Stimulated activated CD8-positive, alpha-beta memory T cell treated with anti-CD3 and anti-CD28 coated beads, Interleukin-7, amount 100 ng/mL, for 1 hour (primary cell): ENCODE data around the gene ZNF506.
A peak's percentile ranks its signal among the peaks of the same experiment; 100 is the strongest.
"Not testable (repeated sequence)": the region's sequence is repeated elsewhere in the genome, so short reads cannot be mapped to it uniquely, and the experiment has no call there.

Experiments
- DNase-seq, 2 donors: peaks; one replicate each; pipeline ENCODE4 v3.0.0-alpha.2; 2020; ENCODE audit warnings: low read depth in 2 of 2

Gene ZNF506

DNA sequence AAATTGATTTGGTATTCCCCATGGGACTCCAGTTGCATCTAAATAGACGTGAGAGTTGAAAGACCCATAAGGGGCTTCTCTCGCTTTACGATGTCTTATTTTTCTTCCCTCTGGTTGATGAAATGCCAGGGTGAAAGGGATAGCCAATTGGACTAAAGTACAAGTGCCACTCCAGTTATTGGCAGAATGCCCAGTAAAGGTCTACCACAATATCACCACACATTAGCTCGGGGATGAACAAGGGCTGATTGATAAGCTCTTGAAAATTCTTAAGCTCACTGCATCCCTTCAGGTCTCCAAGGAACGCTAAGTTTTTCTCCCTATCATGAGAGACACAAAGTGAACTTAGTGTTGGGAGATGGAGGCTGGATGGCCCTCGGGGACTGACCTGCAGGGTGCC is 39.8 kb downstream of the ZNF506 start:
- not testable (repeated sequence) for DNase-seq

DNA sequence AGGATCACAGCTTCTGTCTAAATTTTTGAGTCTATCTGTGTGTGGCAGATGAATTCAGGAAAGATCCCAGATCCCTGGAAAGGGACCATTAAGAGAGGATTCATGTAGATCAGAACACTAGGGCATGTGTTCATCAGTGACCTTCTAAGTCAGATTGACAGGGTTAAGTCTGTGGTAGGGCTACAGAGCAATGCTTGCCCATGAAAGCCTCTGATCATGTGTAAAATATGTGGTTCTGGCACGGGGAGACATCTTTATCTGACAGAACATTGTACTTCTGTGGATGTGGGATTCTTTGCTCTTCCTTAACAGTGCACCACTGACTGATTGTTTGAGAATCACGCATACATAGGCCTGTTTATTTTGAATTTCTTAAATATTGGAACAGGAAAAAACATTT is 42.9 kb downstream of the ZNF506 start:
- DNase-seq = no peak

DNA sequence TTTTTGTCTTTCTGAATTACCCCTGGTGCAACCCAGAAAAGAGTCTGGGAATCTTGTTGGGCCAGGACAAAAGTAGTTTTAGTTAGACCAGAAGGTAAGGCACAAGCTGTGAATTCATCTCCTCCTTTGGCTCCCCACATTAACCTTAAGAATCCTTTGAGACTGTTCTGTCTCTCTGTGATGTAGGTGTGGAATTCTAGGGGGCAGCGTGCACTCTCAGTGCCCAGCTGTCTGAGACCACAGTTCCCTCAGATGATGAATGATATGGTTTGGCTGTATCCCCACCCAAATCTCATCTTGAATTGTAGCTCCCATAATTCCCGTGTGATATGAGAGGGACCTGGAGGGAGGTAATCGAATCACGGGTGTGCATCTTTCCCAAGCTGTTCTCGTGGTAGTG is 43.9 kb downstream of the ZNF506 start:
- DNase-seq = no peak

DNA sequence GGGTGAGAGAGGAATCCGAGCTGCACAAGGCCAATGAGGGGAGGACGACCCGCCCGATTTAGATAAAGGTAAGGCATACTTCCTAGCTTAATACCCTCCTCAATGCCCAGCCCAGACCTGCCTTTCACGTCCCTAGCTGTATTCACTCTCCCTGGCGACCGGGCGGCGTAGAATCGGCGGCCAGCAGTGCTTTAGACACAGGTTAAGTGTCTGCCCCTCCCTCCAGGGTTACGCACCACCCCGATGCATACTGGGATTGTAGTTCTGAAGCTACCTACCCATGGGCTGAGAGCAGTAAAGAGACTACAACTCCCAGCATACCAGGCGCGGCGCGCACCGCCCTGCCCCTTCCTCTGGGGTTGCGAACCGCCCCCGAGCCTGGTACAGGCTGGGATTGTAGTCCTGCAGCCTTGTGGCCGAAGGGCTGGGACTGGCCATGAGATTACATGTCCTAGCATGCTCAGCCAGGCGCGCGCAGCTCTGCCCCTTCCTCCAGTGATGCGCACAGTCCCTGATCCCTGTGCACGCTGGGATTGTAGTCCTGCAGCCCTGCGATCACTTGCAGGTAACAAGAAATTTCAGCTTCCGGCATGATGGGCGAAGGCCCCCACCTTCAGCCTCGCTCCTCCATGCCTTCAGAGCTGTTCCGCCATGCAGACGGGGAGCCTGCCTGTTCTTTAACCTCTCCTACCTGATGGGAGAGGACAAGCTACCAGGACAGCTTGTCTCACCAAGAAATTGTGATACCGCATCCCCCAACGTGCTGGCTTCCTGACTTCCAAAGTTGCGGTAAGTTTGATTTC is 45.1 kb downstream of the ZNF506 start:
- peak; percentile 76 to 83 for DNase-seq

DNA sequence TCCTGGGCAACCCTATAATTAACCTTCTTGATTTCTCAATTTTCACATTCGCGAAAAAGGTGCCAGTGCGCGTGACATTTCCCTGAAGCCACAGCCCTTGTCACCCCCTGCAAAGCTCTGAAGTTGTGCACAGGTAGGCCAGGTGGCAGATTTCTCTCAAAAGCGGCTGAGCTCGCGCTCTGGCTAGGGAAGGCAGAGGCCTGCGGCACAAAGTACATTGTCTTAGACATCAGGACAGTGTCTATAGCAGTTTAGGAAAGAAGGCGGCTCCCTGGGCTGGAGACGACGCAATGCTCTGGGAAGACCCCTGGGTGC is 45.7 kb downstream of the ZNF506 start:
- DNase-seq = no peak

DNA sequence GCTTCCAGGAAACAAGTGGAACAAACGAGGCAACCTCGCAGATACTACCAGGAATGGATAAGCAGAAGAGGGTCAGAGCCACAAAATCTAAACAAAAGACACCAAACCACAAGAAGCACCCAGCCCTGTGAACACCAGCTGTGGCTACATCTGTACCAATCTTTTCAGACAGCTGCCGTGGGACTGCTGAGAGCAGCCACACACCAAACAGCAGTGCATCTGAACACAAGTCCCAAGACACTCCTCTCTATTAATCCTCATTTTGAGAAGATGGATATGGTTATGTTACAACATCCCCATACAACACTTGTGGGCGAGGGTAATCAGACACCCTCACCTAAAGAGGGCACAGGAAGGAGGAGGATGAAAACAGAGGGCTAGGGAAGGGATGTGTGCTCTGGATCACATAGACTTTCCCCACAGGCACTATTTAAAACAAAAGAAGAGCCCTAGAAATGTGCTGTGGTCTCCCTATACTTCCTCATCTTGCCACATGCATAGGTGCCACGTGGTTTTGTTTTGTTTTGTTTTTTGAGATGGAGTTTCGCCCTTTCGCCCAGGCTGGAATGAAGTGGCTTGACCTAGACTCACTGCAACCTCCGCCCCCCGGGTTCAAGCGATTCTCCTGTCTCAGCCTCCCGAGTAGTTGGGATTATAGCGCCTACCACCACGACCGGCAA is 47.1 kb downstream of the ZNF506 start:
- no peak for DNase-seq

DNA sequence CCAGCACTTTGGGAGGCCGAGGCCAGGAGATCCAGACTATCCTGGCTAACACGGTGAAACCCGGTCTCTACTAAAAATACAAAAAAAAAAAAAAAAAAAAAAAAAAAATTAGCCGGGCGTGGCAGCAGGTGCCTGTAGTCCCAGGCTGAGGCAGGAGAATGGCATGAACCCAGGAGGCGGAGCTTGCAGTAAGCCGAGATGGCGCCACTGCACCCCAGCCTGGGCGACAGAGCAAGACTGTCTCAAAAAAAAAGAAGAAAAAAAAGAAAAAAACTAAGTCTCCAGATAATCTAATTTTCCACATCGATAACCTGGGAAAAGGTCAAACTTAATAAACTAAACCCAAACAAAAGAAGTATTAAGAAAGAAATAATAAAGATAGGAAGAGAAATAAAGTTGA is 49.6 kb downstream of the ZNF506 start:
- DNase-seq = not testable (repeated sequence)

DNA sequence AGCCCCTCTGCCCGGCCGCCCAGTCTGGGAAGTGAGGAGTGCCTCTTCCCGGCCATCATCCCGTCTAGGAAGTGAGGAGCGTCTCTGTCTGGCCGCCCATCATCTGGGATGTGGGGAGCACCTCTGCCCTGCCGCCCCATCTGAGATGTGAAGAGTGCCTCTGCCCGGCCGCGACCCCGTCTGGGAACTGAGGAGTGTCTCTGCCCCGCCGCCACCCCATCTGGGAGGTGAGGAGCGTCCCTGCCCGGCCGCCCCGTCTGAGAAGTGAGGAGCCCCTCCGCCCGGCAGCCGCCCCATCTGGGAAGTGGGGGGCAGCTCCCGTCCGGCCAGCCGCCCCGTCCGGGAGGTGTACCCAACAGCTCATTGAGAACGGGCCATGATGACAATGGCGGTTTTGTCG is 51.6 kb downstream of the ZNF506 start:
- DNase-seq = not testable (repeated sequence)

DNA sequence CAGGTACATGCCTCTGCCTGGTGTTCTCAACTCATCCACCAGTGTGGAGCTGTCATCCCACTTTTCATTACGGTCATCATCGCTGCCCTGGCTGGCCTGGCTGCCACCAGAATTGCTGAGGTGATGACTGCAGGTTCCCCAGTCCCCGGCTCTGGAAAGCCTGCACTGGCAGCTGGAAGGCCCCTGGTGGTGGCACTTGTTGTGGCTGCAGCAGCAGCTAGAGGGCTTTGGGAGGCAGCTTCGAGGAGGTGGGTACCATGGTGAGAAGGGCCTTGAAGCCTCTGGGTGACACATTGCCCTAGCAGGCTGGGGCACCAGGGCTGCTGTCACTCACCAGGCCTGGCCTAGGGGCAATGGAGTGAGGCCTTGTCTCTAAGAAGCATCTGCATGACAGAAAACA is 63.4 kb downstream of the ZNF506 start:
- no peak for DNase-seq

DNA sequence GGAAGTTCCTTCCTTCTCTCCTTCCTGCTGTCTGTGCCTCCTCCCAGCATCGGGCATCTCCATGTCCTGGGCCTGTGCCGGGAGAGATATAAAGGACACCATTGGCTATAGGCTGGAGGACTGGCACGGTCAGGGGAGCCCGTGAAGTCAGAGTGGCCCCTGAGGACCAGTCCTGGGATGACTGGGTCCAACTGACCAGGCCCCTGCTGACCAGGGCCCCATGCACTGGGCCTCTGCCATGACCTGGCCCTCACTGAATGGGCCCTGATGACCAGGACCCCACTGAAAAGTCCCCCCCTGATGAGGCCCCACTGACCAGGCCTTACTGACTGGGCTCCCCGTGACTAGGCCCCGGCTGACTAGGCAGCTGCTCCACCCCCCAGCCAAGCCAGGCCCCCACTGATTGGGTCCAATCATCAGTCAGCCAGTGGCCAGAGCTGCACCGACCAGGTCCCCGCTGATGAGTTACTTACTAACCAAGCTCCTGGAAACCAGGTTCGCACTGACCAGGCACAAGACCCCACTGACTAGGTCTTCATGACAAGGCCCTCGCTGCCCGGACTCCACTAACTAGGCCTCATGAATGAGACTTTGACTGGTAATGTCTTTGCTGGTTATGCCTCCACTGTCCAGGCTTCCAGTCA is 68.7 kb downstream of the ZNF506 start:
- DNase-seq = no peak

DNA sequence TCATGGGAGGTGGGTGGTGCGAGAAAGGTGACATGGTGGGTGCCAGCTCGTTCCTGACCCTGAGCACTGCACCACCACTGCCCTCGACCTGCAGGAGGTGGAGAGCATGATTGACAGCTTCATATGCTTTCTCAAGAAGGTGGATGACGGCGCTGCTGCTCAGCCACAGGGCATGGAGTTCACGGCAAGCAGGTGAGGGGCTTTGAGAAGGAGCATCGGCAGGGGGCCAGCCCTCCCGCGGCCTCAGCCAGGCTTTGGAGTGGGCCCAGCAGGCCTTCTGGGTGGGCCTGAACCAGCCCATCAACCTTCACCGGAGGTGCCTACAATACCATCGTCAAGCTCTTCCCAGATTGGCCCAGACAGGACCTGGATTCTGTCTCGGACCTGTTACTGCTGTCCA is 69.7 kb downstream of the ZNF506 start:
- no peak for DNase-seq

DNA sequence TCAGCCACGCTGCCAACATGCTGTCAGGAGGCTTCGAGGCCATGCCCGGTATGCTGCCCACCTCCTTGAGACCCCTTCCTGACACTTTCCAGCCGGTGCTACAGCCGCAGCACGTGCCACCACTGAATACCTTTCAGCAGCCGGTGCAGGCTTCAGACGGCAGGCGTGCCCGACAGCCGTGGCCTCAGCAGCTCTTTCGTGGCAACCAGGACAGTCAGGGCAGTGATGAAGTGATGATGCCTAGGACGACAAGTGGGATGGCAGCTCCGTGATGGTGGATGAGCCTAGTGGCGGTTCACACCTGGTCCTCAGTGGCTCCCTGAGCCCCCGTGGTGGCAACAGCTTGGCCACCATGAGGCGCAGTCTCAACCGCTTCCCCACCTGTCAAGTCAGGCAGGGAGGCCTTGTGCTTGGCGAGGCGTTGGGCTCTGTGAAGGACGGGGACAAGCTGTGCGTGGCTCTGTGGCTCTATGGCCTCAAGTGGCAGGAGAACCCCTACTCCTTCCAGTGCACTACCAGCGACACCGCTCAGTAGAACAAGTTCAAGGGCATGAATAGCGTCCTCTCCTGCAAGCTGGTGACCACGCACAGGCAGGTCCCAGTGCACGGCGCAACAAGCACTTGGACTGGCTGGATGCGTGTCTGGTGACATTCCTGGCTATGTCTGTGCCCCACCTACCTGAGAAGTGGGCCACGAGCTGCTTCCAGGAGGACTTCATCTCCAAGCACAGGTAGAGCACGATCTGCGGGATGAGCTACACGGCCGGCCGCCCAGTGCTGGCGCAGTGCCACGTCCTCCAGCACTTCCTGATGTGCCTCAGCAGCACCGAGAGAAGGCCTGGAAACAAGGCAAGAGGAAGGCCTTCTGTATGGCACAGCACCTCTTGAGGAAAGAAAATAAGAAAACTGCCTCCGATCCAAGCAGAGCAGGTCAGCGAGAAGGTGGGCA is 70.4 kb downstream of the ZNF506 start:
- DNase-seq = no peak

DNA sequence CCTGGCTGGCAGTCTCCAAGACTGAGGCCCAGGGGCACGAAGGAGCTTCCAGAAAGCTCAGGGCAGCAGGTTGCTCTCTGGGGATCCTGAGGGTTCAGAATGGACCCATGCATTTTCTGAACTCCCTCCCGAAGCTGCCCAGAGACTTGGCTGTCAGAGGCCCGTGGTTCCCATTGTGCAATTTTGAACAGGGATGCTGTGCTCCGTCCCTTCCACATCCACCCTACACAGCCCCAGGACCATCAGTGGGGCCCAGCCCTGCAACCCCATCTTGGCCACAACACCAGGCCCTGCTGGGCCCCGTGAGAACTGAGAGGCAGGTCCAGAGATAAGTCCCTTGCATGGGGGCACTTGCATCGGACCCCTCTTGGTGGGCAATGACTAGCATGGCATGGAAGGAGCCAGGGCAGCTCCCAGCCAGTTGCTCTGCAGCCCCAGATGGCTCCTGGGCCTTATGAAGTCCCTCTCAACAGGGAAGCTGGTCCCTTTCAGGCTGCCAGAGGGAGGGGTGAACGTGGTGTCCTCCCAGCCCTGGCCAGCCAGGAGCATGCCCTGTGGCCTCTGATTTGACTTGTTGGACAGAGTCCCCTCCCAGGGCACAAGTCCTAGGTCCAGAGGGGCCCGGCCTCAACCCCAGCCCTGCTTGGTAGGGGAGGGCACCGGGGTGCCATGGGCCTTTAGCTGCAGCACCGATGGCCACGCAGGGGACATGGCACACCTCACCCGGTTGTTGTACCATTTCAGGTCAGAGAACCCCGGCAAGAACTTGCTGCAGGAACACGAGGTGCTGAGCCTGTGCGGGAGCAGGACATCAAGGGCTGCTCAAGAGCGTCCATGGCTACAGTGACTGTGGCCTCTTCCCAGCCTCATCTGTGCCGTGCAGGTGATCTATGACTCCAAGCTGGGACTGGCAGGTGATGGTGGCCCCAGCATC is 71.4 kb downstream of the ZNF506 start:
- no peak for DNase-seq

DNA sequence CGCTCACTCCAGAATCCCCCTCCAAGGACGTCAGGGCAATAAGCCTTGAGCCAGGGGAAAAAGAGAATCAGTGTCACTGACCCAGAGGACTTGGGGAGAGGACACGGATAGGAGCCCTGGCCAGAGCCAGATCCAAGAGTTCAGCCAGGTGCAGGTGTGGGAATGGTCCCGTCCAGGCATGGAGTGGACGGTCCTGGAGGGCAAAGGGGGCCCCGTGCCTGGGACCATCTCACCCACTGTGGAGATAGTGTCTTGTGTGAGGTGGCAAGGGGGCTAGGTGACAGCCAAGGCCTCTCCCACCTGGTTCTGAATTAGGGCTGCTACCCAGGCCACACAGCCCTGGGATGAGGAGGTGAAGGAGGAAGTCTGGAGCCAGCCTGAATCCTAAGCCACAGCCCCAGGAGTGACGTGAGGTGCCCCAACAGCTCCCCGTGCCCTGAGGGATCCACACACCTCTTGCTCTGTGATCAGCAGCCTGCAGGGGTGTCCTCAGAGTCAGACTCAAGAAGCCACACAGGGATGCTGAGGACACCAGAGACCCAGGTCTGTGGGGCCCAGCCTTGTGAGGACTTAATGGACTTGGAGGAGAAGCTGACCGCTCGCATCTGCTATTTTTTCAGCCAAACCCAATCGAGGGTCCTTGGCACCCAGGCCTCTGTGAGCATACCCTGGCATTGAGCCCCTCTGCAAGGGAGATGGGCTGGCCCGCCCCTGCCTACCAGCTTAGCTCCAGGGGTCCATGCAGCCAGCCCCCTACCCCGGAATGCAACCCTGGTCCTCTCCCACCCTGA is 72.2 kb downstream of the ZNF506 start:
- no peak for DNase-seq

DNA sequence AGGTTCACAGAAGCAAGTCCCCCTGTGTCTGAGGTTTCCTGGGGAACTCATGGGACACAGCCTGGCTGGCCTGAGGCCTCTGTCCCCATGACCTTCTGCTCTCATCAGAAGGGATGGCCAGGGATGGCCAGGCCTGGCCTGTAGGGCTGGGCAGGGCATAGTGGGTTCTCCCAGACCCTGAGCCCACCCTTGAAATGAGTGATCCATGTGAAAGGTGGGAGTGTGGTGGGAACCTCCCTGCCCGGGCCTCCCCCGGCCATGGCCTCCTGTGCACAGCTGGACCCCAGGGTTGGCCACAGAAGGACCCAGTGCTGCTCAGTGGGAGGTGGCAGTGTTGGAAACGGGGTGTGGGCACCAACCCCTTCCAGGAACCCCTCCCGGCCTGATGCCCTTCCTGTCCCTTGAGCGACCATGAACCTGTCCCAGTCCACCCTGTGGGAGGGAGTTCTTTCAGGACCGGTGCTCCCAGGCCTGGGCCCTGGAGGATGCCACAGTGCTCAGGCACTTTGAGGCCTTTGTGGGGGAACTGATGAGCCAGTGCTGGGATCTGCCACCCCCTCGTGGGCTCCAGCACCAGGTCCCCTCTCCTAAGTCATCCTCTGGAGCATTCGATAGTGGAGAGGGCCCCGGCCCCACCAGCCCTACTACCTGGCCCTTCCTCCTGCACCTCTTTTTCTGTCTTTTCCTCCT is 73.2 kb downstream of the ZNF506 start:
- DNase-seq = no peak

DNA sequence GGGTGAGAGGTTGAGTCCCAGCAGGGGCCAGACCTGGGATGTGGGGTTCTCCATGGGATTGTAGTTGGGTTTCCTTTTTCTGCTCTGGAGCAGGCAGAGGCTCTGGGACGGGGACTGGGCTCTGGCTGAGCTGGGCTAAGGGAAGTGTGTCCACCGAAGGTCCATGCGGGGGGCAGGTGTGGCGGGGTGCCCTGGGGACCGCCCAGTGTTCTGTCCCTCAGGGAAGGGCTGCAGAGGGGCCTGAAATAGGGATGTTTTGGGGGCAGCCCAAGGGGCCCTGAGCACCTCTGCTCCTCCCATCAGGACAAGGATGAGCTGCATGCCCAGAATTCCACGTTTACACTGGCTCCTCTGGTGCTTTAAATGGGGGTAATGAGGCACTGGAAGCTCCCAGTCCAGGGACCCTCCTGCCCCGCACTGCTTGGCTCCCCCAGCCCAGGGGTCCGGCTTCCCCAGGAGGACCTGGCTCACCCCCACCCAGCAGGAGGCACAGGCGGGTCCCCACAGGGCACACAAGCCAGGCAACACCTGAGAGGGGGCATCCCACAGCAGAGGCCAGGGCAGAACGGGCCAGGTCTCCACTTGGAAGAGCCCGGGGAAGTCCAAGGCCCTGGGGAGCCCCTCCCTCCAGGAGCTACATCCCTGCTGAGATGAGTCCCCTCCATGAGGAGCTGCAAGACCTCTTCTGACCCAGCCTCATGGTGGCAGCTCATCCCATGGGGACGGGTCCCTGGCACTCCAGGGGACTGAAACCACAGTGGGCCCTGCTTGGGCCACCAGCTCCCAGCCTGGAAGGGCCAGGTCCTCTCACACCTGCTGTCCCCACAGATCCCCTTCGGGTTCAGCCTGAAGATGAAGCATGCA is 74.0 kb downstream of the ZNF506 start:
- no peak for DNase-seq

DNA sequence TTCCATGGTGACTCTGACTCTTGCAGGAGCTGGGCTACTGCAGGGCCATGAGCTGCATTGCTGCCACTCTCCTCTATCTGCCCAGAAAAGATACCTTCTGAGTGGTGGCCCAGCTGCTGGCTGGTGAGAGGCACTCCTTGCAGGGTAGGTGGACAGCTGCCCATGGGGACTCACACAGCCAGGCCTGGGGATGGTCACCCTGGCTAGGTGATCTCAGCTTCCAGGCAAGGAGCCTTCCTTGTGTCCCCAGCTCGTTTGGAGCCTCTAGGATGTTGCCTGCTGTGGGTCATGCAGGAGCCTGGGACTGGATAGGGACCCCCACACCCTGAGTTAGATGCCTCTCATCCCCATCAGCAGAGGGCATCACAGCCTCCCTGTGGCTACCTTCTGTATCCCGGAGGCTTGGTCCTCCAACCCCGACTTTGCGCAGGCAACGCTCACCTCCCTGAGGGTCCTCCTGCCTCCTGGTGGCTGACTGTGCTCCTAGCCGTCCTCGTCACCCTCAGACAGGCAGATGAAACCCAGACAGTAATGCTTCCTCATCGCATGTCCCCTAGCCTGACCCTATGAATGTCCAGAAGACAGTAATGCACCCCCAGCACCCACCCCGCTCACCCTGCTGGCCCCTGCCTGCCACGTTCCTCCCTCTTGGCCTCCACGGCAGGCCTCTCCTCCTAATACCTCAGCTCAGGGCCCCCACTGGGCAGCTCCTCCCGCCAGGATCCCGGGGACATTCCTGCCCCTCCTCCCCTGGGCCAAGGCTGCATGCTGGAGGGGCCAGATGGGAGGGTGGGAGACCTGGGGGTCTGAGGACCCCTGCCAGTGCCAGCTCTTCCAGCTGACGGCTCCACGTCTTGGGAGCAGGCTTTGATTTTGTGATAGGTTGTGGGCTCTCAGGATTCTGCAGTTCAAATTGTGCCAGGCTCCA is 75.0 kb downstream of the ZNF506 start:
- DNase-seq = no peak
